Mesothelial cell of epicardium (in vitro differentiated cells): ENCODE results near the gene FOSL1. TPM values are rescaled to one million over a fixed set of nuclear protein-coding genes. Genes with fewer than 3 reads are reported as not detected.

ENCODE experiments used
- DNase-seq, 2 experiments: peaks; one replicate each; pipeline ENCODE4 v3.0.0; 2021; ENCODE audit warnings: low spot score in 2 of 2; ENCODE audit not compliant: unreplicated experiment in 2 of 2
- H3K27ac Mint-ChIP-seq: 2 replicates; pipeline ENCODE4 v1.8.0; 2021; ENCODE audit warnings: mixed read lengths
- H3K27me3 Mint-ChIP-seq: 2 replicates; pipeline ENCODE4 v1.8.0; 2021; ENCODE audit warnings: low read depth, mixed read lengths
- H3K36me3 Mint-ChIP-seq: 2 replicates; pipeline ENCODE4 v1.8.0; 2021; ENCODE audit warnings: mixed read lengths
- H3K4me1 Mint-ChIP-seq: 2 replicates; pipeline ENCODE4 v1.8.0; 2021; ENCODE audit warnings: mixed read lengths
- H3K4me3 Mint-ChIP-seq: 2 replicates; pipeline ENCODE4 v1.8.0; 2021; ENCODE audit warnings: mild to moderate bottlenecking, moderate library complexity, mixed read lengths
- H3K9me3 Mint-ChIP-seq: 2 replicates; pipeline ENCODE4 v1.8.0; 2021; ENCODE audit warnings: mixed read lengths
- total RNA-seq: library from RNA; stranded (reverse); gene quantifications from 3 replicates; pipeline ENCODE4 v1.2.1, GENCODE V29; 2021
- TF ChIP-seq, protein P1 (sequence below): fragments of 200-600 bp; sonication (generic); IDR thresholded peaks from one replicate; pipeline ENCODE4 v1.5.0; 2021; ENCODE audit warnings: antibody characterized with exemption; ENCODE audit not compliant: unreplicated experiment

FOSL1 gene
- total RNA-seq, 1 donor from 2014 or later: 3.1 TPM

GRCh38 chr11:65937766-65938165, 37.6 kb upstream of the FOSL1 start:
- Mint-ChIP-seq H3K27ac (no peak overlapping the region), H3K36me3 (no peaks in the 10 kb centered on the region), H3K4me3 (no peak overlapping the region), H3K4me1 (peaks cover 3% of the 10 kb centered on the region), H3K27me3 (peaks cover 22% of the 10 kb centered on the region), H3K9me3 (no peaks in the 10 kb centered on the region)
- no peak for DNase-seq
- TF ChIP-seq, protein P1, sequence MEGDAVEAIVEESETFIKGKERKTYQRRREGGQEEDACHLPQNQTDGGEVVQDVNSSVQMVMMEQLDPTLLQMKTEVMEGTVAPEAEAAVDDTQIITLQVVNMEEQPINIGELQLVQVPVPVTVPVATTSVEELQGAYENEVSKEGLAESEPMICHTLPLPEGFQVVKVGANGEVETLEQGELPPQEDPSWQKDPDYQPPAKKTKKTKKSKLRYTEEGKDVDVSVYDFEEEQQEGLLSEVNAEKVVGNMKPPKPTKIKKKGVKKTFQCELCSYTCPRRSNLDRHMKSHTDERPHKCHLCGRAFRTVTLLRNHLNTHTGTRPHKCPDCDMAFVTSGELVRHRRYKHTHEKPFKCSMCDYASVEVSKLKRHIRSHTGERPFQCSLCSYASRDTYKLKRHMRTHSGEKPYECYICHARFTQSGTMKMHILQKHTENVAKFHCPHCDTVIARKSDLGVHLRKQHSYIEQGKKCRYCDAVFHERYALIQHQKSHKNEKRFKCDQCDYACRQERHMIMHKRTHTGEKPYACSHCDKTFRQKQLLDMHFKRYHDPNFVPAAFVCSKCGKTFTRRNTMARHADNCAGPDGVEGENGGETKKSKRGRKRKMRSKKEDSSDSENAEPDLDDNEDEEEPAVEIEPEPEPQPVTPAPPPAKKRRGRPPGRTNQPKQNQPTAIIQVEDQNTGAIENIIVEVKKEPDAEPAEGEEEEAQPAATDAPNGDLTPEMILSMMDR: no peak

GRCh38 chr11:65934014-65934413, 33.8 kb upstream of the FOSL1 start:
- no peak overlapping the region for H3K27ac Mint-ChIP-seq
- H3K9me3 Mint-ChIP-seq: no peaks in the 10 kb centered on the region
- H3K4me1 Mint-ChIP-seq: peaks cover 3% of the 10 kb centered on the region
- TF ChIP-seq, protein P1: no peak
- H3K27me3 Mint-ChIP-seq: peaks cover 6% of the 10 kb centered on the region
- no peaks in the 10 kb centered on the region for H3K36me3 Mint-ChIP-seq
- no peak for DNase-seq
- H3K4me3 Mint-ChIP-seq: no peak overlapping the region

DNA sequence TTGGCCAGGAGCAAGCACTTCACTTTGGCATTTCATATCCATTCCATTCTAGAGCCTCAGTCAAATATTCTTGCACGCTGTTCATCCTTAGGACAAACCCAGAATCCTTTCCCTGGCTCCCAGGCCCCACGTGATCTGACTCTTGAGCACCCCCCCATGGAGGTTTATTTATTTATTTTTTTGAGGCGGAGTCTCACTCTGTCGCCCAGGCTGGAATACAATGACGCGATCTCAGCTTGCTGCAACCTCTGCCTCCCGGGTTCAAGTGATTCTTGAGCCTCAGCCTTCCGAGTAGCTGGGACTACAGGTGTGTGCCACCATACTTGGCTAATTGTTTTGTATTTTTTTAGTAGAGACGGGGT, 32.4 kb upstream of the FOSL1 start:
- Mint-ChIP-seq H3K4me3 (no peak overlapping the region), H3K9me3 (no peaks in the 10 kb centered on the region)
- DNase-seq: no peak

DNA sequence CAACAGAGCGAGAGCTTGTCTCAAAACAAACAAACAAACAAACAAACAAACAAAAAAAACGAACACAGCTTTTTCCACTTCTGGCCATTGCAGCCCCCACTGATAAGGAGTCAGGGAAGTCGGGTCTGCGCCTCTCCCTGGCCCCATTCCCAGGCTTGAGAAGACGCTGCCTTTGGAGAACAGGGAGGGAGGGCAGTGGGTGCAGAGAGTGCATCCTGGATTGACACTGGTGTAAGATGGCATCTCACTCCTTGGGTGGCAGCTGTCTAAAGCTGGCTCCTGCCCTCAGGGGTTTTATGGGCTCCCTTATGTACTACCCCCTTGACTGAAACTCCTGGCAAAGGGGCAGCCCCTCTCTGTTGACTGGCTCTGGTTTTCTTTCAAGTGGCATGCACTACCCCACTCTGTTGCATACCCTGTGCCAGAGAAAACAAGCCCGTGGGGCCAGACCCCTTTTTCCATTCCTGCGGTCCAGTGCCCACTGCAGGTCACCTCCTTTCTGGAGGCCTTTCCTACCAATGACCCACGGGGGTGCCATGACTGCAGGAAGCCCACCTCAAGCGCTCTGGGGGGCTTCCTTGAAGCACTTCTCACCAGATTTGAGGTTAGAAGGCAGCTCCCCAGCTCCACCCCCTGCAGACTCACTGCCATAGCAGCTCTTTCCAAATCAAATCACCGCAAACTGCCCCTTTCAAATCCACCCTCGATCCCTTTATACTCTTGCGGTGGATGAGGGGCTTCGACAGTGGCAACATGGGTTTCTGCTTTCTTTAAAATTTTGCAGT, 31.8 kb upstream of the FOSL1 start:
- no peaks in the 10 kb centered on the region for H3K36me3 Mint-ChIP-seq
- no peak overlapping the region for H3K27ac Mint-ChIP-seq
- TF ChIP-seq, protein P1: no peak
- peaks cover 3% of the 10 kb centered on the region for H3K4me1 Mint-ChIP-seq
- no peak for DNase-seq
- H3K27me3 Mint-ChIP-seq: no peaks in the 10 kb centered on the region
- H3K9me3 Mint-ChIP-seq: no peaks in the 10 kb centered on the region
- H3K4me3 Mint-ChIP-seq: no peak overlapping the region

More for the DNA sequence above, 32.4 kb upstream of the FOSL1 start:
- H3K27me3 Mint-ChIP-seq: peaks cover 2% of the 10 kb centered on the region
- H3K4me1 Mint-ChIP-seq: peaks cover 3% of the 10 kb centered on the region
- H3K36me3 Mint-ChIP-seq: no peaks in the 10 kb centered on the region
- no peak overlapping the region for H3K27ac Mint-ChIP-seq
- TF ChIP-seq, protein P1: no peak

DNA sequence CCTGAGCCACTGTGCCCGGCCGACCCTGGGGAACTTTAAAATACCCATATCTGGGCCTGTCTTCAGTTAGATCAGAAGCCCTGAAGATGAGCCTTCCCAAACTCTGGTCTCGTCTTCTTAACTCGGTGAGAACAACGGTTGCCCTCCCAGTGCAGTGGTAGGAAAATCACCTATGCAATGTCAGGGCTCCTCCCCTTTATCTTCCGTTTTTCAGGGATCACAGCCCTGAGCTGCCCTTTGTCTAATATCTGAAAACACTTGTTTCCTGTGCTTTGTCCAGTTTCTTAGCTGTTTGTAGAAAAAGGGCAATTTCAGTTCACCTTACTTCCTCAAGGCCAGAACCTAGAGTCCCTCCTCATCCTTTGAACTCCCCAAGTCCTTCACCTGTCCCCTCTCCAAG, 28.5 kb upstream of the FOSL1 start:
- no peaks in the 10 kb centered on the region for H3K27me3 Mint-ChIP-seq
- H3K4me3 Mint-ChIP-seq: no peak overlapping the region
- H3K9me3 Mint-ChIP-seq: no peaks in the 10 kb centered on the region

More for the DNA sequence above, 28.5 kb upstream of the FOSL1 start:
- H3K4me1 Mint-ChIP-seq: no peaks in the 10 kb centered on the region
- no peak overlapping the region for H3K27ac Mint-ChIP-seq
- DNase-seq: no peak
- H3K36me3 Mint-ChIP-seq: no peaks in the 10 kb centered on the region
- TF ChIP-seq, protein P1: no peak
